Activated naive CD8-positive, alpha-beta T cell (primary cell): ENCODE data around the gene JOSD2.
"Not testable (repeated sequence)": the region's sequence is repeated elsewhere in the genome, so short reads cannot be mapped to it uniquely, and the experiment has no call there.

ENCODE experiments used
- H3K27ac Mint-ChIP-seq: one replicate; pipeline ENCODE4 v1.8.0; 2021; ENCODE audit warnings: mixed read lengths
- H3K27me3 Mint-ChIP-seq: one replicate; pipeline ENCODE4 v1.8.0; 2021; ENCODE audit warnings: mixed read lengths
- H3K36me3 Mint-ChIP-seq: one replicate; pipeline ENCODE4 v1.8.0; 2021; ENCODE audit warnings: mixed read lengths
- H3K4me1 Mint-ChIP-seq: one replicate; pipeline ENCODE4 v1.8.0; 2021; ENCODE audit warnings: low read depth, mixed read lengths
- H3K4me3 Mint-ChIP-seq: one replicate; pipeline ENCODE4 v1.8.0; 2021; ENCODE audit warnings: mild to moderate bottlenecking, mixed read lengths
- H3K9me3 Mint-ChIP-seq: one replicate; pipeline ENCODE4 v1.8.0; 2021; ENCODE audit warnings: low read depth, mixed read lengths

The JOSD2 gene

GRCh38 chr19:50531171-50531612 is 20.2 kb upstream of the JOSD2 start:
- Mint-ChIP-seq H3K9me3 (peaks cover 11% of the 10 kb centered on the region), H3K27me3 (peaks cover 8% of the 10 kb centered on the region), H3K4me3 (no peak overlapping the region), H3K36me3 (peaks cover 5% of the 10 kb centered on the region), H3K27ac (no peak overlapping the region), H3K4me1 (no peaks in the 10 kb centered on the region)

DNA sequence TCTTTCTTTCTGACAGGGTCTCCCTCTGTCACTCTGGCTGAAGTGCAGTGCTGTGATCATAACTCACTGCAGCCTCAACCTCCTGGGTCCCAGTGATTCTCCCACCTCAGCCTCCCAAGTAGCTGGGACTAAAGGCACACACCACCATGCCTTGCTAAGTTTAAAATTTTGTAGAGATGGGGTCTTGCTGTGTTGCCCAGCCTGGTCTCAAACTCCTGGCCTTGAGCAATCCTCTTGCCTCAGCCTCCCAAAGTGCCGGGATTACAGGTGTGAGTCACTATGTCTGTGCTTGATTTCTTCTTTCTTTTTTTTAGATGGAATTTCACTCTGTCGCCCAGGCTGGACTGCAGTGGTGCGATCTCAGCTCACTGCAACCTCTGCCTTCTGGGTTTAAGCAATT is 17.1 kb upstream of the JOSD2 start:
- H3K4me1 Mint-ChIP-seq, H3K36me3 Mint-ChIP-seq, H3K4me3 Mint-ChIP-seq, H3K9me3 Mint-ChIP-seq, H3K27me3 Mint-ChIP-seq, H3K27ac Mint-ChIP-seq: not testable (repeated sequence)

DNA sequence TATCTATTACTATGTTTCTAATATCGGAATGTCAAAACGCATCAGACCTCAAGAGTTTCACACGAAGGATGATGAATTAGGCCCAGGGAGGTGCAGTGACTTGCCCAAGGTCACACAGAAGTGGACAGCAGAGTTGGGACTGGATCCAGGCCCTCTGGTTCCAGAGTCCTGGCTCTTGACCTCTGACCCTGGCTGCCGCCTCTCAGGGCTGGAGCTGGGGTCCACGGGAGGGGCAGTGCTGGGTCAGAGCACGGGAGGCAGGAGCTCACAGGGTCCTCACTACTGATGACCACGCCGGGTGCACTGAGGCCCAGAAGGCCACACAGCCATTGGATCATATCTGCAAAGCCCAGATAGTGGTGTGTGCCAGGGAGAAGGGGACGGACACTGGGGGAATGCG is 11.9 kb upstream of the JOSD2 start:
- Mint-ChIP-seq H3K4me1 (no peaks in the 10 kb centered on the region), H3K36me3 (no peaks in the 10 kb centered on the region), H3K9me3 (no peaks in the 10 kb centered on the region), H3K27ac (no peak overlapping the region), H3K27me3 (peaks cover 1% of the 10 kb centered on the region), H3K4me3 (no peak overlapping the region)

GRCh38 chr19:50520822-50521465 is 10.0 kb upstream of the JOSD2 start:
- no peak overlapping the region for H3K4me3 Mint-ChIP-seq
- H3K36me3 Mint-ChIP-seq = no peaks in the 10 kb centered on the region
- H3K4me1 Mint-ChIP-seq = no peaks in the 10 kb centered on the region
- H3K27me3 Mint-ChIP-seq = no peaks in the 10 kb centered on the region
- H3K9me3 Mint-ChIP-seq = no peaks in the 10 kb centered on the region
- no peak overlapping the region for H3K27ac Mint-ChIP-seq

- no peak overlapping the region for H3K27ac Mint-ChIP-seq
- peaks cover 3% of the 10 kb centered on the region for H3K27me3 Mint-ChIP-seq
- H3K4me3 Mint-ChIP-seq = no peak overlapping the region
- H3K9me3 Mint-ChIP-seq = no peaks in the 10 kb centered on the region
- H3K4me1 Mint-ChIP-seq = no peaks in the 10 kb centered on the region
- H3K36me3 Mint-ChIP-seq = no peaks in the 10 kb centered on the region
Observed at GRCh38 chr19:50519006-50519575, 8.1 kb upstream of the JOSD2 start.

DNA sequence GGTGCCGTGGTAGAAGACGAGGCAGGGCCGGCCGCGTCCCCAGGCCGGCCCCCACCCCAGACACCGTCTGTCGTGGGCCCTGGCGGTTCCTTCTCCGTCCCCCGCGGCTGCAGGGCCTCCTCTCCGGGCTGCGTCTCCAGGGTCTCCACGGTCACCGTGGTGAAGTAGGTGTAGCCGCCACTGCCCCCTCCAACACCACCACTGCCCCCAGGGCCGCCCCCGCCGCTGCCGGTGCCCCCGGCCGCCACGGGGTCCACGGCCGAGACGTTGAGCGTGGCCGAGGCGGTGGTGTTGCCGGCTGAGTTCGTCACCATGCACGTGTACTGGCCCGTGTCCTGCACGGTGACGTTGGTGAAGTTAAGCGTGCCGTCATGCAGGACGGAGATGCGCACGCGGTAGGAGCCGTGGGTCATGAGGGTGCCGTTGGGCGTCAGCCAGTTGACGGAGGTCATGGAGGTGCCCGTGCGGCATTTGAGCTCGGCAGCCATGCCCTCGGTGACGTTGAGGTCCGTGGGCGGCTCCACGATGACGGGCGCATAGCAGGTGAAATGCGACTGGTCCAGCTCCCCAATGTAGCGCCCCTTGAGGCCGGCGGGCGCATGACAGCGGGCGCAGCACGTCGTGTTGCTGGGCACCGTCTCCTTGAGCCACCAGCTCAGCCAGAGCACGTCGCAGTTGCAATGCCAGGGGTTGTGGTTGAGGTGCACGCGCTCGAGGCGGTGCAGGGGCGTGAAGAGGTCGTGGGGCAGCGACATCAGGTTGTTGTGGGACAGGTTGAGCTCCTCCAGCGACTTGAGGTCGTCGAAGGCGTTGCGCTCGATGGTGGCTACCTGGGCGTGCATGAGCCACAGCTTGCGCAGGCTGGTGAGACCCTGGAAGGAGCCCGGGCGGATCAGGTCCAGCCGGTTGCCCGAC is 7.4 kb upstream of the JOSD2 start:
- peaks cover 3% of the 10 kb centered on the region for H3K27me3 Mint-ChIP-seq
- H3K4me1 Mint-ChIP-seq = no peaks in the 10 kb centered on the region
- no peaks in the 10 kb centered on the region for H3K36me3 Mint-ChIP-seq
- no peak overlapping the region for H3K4me3 Mint-ChIP-seq
- H3K9me3 Mint-ChIP-seq = no peaks in the 10 kb centered on the region
- no peak overlapping the region for H3K27ac Mint-ChIP-seq

DNA sequence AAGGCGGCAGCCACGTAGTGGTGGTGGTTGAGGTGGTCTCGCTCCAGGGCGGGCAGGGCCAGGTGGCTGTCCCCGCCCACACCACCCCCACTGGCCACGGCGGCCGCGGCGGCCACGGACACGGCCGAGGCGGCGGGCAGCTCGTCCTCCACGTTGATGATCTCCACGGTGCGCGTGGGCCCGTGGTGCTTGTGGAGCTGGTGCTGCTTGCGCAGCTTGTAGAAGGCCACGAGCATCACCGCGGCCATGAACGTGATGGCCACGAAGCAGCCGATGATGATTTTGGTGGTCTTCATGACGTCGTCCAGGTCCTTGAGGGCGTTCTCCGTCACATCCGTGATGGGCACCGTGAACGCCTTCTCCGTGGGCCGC is 6.7 kb upstream of the JOSD2 start:
- Mint-ChIP-seq H3K27me3 (peaks cover 3% of the 10 kb centered on the region), H3K4me1 (no peaks in the 10 kb centered on the region), H3K4me3 (no peak overlapping the region), H3K9me3 (no peaks in the 10 kb centered on the region), H3K36me3 (no peaks in the 10 kb centered on the region), H3K27ac (no peak overlapping the region)

GRCh38 chr19:50516964-50517703 is 6.1 kb upstream of the JOSD2 start:
- peaks cover 3% of the 10 kb centered on the region for H3K27me3 Mint-ChIP-seq
- no peak overlapping the region for H3K27ac Mint-ChIP-seq
- no peaks in the 10 kb centered on the region for H3K36me3 Mint-ChIP-seq
- no peaks in the 10 kb centered on the region for H3K4me1 Mint-ChIP-seq
- H3K9me3 Mint-ChIP-seq = no peaks in the 10 kb centered on the region
- no peak overlapping the region for H3K4me3 Mint-ChIP-seq

DNA sequence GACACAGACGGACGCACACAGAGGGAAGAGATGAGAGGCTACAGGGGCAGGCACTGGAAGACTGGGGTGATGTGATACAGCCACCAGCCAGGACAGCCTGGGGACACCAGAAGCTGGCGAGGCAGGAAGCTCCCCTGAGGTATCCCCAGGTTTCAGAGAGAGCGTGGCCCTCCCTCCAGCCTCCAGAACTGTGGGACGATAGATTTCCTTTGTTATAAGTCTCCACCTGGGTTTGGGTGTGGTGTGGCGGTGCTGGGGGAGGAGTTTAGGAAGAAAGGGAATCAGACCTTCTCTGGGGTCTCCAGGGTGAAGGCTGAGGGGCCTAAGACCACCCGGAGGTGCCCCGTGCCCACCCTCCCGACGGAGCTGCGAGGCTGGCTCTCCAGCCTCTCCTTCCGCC is 5.5 kb upstream of the JOSD2 start:
- Mint-ChIP-seq H3K27ac (no peak overlapping the region), H3K4me1 (peaks cover 3% of the 10 kb centered on the region), H3K36me3 (no peaks in the 10 kb centered on the region), H3K27me3 (peaks cover 3% of the 10 kb centered on the region), H3K9me3 (no peaks in the 10 kb centered on the region), H3K4me3 (no peak overlapping the region)

DNA sequence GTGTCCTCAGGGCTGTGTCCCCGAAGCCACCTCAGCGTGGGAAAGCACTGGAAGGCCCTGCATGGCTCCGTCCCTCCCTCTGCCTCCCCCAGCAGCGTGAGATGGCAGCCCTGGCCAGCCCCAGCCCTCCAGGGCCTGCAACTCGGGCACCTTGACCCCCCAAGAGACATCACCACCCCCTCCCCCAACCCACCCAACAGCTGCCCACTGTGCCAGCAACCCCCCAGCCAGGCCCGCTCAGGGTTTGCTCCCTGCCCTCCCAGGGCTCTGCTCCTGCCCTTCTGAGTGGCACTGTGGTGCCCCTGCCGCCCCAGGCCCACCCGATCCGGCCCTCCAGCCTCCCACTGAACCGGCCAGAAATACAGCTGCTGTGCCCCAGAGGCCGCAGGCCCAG is 4.2 kb upstream of the JOSD2 start:
- Mint-ChIP-seq H3K4me1 (peaks cover 10% of the 10 kb centered on the region), H3K36me3 (no peaks in the 10 kb centered on the region), H3K27ac (no peak overlapping the region), H3K4me3 (no peak overlapping the region), H3K27me3 (peaks cover 3% of the 10 kb centered on the region), H3K9me3 (no peaks in the 10 kb centered on the region)

GRCh38 chr19:50514346-50515167 is 3.6 kb upstream of the JOSD2 start:
- no peaks in the 10 kb centered on the region for H3K9me3 Mint-ChIP-seq
- no peak overlapping the region for H3K27ac Mint-ChIP-seq
- peaks cover 3% of the 10 kb centered on the region for H3K27me3 Mint-ChIP-seq
- peaks cover 10% of the 10 kb centered on the region for H3K4me1 Mint-ChIP-seq
- no peak overlapping the region for H3K4me3 Mint-ChIP-seq
- no peaks in the 10 kb centered on the region for H3K36me3 Mint-ChIP-seq

GRCh38 chr19:50513746-50514345 is 2.9 kb upstream of the JOSD2 start, which contains the start of gene ASPDH:
TSS of gene ASPDH (minus strand) at chr19:50513913. CDS start at chr19:50513823, 90 bp downstream.
- peaks cover 3% of the 10 kb centered on the region for H3K27me3 Mint-ChIP-seq
- H3K4me1 Mint-ChIP-seq = peaks cover 10% of the 10 kb centered on the region
- H3K27ac Mint-ChIP-seq = no peak within 1 kb of the TSS
- H3K36me3 Mint-ChIP-seq = no peaks in the 10 kb centered on the region
- H3K9me3 Mint-ChIP-seq = no peaks in the 10 kb centered on the region
- no peak within 1 kb of the TSS for H3K4me3 Mint-ChIP-seq

- H3K36me3 Mint-ChIP-seq = no peaks in the 10 kb centered on the region
- peaks cover 3% of the 10 kb centered on the region for H3K27me3 Mint-ChIP-seq
- no peak overlapping the region for H3K27ac Mint-ChIP-seq
- no peak overlapping the region for H3K4me3 Mint-ChIP-seq
- H3K4me1 Mint-ChIP-seq = peaks cover 13% of the 10 kb centered on the region
- no peaks in the 10 kb centered on the region for H3K9me3 Mint-ChIP-seq
Observed at GRCh38 chr19:50512999-50513745, 2.2 kb upstream of the JOSD2 start.
